ENCODE data around the gene CEP78.

CEP78 gene

DNA sequence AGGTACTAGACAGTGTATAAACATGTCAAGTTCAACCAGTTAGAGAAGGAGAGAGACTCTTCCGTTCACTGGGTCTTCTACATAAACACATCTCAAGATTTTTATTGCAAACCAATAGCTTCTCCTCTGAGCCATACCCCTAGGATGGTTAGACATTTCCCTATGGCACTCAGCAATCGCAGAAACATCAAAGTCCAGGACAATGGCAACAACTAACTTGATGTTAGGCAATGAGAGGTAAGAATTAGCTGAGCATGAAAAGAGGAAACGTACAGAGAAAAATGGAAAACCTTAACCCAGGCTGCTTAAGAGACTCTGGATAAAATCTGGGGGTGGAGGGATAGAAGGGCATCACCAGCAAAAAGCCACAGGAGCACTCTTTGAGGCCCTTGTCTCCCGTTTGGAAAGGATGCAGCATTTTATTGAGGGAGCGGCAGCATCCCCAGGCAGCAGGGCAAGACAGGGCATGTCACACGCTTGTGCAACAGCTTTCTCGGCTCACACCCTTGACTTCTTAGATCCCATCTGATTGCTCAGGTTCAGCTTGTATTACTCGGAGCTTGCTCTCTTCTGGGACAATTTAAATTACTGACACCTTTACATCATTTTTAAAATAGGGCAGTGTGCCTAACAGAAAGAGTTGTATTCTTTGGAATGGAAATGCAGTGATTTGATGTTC lies 52.5 kb downstream of the CEP78 start:
- no peak for DNase-seq

DNA sequence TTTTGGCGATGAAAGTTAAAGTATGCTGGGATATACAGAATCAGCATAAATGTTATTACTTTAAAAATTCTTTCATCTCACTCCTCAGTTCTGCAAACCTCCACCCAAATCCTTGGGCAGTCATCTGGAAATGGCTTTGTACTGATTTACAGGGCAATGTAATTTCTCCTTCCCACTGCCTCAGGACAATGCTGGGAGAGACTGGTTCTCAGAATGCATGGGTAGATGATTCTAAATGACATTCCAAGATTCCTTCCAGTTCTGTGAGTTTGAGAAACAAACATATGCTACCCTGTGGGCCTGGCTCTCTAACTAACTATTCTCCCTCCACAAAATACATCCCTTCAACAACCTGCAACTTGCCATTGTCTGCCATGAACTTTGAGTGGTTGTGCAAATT lies 53.6 kb downstream of the CEP78 start:
- no peak for DNase-seq

DNA sequence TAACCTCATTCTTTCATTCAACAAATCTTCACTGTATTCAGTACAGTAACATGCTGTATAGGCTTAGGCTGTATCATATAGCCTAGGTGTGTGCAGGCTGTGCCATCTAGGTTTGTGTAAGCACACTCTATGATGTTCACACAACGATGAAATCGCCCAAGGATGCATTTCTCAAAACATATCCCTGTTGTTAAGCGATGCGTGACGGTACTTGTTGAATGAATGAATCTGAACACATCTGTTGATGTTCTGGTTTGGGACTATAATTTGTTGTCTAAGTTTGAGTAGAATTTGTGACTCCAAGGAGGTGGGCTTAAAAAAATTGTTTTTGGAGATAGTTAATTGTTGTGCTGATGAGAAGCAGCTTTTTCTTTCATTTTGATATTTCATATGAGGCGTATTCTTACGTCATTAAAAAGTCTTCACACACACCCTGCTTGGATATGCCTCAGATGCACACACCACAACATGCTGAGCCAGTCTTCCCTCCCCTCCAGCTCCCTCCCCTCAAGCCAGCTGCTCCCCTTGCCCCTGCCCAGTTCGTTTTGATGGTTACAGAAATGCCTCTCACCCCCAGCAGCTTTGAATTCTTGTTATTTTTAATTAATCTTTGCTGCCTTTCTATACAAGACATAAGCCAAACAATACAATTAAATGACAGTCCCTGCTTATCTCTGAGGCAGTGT lies 55.5 kb downstream of the CEP78 start:
- no peak for DNase-seq

DNA sequence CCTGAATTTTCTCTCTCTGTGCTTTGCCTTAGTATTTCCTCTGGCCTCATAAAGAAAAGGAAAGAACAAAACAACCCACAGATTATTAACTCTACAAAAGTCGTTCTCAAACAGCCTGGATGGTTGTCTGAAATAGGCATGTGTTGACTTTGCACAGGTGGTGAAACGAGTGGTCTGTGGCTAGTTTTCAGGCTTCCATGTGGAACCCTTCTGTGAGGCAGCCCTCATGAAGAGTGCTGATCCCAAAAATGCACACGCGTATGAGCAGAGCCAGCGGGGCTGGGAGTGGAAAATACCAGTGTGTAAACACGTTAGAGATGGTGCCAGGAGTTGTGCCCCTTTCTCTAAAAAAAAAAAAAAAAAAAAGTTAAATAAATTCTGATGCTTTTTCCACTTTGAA lies 56.2 kb downstream of the CEP78 start:
- DNase-seq, result no peak

DNA sequence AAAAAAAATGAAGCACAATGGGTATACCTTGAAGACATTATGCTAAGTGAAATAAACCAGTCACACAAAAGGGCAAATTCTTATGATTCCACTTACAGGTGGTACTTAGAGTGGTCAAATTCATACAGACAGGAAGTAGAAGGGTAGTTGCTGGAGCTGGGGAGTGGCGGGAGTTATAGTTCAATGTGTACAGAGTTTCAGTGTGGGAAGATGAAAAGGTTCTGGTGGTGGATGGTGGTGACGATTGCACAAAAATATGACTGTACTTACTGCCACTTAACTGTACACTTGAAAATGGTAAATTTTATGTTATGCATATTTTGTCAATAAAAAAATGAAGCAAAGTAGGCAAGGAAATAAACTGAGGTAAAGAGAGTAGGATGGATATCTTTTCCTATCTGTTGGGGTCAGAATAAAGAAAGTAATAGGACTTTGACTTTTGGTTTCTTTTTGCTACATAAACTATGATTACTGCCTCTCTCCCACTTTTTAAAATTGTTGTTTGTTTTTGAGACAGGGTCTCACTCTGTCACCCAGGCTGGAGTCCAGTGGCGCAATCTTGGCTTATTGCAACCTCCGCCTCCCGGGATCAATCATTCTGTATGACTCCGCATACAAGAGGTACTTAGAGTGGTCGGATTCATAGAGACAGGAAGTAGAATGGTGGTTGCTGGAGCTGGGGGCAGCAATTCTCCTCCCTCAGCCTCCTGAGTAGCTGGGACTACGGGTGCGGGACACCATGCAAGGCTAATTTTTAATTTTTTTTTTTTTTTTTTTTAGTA lies 57.0 kb downstream of the CEP78 start:
- DNase-seq, result peak in 1 of 5 donors; percentile 37

DNA sequence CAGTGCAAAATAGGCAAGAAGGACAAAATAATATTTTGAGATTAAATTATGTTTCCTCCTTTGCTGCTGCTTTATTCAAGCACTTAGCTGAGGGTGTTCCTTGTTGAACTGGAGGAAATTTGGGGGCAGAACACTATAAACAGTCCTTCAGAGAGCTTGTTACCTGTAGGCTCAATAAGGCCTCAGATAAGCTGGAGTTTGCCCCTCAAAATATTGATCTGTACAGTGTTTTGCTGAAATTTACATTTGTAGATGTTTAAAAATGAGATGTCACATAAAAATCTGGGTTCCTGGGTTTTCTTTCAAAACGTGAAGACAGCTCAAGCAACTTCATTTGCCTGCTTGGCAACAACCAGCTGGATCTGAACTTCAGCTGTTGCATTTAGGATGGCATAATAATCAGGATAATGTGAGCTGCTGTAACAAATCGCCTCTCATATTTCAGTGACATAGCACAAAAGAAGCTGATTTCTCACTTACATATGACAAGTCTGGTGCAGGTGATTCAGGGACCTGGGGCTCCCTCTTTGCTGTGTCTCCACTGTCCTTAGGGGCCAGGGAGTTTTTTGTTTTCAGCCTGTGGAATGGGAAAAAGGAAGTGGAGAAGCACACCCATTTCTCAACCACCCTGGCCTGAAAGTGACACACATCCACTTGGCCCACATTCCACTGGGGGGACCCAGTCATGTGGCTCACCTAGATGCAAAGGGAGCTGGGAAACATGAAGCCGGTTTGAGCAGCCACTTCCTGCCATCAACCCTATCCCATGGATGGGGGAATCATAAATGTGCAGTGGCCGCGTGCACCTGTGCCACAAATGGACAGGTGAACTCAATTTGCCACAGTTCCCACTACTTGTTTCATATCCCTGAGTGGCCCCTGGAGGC lies 58.7 kb downstream of the CEP78 start:
- no peak for DNase-seq

DNA sequence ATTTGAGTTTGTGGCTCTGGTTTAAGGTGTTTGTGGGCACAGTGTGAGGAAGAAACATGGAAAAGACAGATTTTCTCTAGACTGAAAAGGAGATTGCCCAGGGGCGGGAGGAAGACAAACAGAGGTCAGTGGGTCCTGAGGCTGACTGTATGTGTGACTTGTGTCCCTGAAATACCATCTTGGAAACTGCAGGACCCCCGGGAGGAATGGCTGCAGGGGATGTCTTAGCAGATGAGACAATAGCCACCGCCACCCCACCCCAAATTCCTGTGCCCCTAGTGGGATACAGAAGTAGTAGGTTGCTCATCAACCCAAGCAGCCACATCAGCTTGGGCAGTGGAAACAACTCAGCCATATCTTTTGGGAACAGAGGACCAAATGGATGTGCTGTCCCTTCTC lies 59.3 kb downstream of the CEP78 start:
- DNase-seq, result no peak

DNA sequence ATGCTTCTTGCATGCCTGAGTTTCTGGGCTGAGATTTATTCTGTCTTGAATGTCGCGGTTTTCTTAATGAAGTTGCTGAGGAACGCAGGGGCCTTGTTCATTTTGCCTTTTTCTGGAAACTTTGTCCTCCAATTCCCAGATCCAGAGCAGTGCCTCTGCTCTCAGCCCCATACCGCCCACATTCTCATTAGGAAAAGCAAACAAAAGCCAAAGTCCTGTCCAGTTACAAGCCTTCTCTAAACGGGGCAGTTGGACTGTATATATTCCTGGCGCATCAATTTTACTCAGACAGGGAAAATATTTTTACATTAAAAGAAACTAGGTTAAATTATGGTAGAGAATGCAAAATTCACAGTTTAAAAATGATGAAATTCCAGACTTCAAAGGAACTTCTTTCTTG lies 59.9 kb downstream of the CEP78 start:
- DNase-seq, result no peak

DNA sequence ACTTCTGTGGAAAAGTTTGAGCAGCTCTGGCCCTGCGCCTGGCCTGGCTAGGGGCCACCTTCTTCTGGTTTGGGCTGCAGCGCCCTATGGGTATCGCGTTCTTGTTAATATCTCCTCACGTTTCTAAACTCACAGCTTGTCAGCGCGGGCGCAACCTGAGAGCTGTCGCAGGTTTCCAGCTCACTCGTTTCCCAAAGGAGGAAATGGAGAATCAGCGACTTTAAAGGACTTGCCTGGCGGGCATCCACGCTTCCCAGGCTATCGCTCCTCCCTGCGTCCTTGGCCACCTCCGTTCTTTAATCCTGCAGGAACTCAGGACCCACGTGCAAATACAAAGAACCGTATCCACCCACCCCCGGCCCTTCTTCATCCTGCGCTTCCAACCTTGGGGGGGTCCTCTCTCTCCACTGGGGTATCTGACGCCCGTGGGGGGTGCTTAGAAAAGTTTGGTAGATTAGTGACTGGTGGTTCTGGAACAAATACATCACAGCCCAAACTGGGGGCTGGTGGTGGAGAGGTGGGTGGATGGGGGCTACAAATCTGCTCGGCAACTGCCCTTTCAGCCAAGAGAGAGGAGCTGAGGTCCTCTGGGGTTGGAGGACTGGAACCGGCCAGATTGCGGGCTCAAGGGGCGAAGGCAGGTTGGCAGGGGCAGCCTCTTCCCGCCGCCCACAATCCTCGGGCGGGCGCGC lies 60.5 kb downstream of the CEP78 start:
- peak in 1 of 5 donors; percentile 29 for DNase-seq

DNA sequence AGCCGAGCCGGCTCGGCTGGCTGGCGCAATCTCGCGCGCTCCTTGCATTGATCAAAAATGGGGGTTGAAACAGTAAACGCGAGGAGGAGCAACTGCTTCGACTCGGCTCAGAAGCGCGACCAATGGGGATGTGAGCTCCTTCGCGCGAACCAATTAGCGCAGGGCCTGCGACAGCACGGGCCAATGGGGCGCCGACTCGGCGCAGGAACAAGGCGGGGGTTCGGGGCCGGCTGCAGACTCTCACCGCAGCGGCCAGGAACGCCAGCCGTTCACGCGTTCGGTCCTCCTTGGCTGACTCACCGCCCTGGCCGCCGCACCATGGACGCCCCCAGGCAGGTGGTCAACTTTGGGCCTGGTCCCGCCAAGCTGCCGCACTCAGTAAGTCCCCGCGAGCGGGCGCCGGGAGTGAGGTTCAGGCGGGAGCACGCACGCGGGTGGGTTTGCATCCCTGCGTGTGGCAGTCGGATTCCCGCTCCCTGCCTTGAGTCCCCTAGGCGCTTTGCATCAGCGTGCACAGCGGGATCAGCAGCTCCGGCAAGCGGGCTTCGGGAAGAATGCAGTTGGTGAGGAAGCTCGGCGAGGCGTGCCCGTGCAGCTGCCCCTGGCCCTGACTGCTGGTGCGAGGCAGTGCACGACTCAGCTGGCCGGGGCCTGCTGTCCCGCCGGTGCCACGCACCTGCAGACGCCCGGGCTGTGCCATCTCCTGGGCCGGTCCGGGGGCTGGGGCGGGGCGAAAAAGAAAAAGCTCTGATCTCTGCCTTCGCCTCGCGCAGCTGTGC lies 61.2 kb downstream of the CEP78 start, which contains the start of gene PSAT1:
TSS of gene PSAT1 (plus strand) at position 233 of the 779 bp plus-strand sequence. CDS start at position 319, 86 bp downstream.
- peak; percentile 70 to 98 (median 81) for DNase-seq

DNA sequence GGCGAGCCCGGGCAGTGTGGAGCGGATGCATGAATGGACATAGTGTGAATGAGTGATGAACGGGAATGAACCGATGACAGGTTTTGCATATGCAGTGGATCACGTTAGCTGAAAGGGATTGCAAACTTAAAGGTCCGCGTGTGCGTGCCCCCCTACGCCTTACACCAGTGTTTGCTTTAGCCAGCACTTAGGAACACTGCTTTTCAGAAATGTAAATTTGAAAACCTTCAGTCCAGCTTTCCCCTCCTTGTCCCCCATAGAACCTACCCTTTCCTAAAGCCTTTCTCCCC lies 61.7 kb downstream of the CEP78 start:
- DNase-seq, result no peak

DNA sequence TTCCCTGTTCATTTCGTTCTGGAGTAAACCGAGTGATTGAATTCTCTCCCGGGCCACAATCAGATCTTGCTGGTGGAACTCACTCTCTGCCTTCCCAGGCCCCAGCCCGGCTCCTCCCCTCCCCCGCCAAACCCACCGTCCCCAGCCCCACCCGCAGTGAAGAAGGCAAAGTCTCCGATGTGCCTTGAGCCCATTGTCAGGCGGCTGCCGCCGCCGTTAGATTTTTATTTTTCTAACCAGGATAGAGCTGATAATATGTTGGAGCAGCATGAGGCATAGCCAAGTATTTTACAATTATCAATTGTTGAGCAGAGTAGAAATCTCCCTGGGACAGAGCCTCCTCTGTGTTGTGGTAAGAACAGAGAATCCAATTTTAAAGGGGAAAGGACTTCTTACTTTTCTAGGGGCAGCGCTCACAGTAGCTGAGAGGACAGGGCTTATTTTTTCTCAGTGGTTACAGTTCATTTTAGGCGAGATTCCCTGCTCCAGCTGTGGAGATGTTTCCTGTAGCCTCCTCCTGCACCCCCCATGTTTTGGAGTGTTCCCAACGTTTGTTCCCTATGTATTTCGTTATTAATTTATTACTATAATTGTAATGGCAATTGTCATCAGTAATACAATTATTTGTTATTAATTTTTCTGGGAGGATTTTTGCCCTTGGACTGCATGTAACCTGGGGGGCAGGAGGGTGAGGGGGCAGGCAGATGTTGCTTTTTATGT lies 62.3 kb downstream of the CEP78 start:
- DNase-seq, result no peak

DNA sequence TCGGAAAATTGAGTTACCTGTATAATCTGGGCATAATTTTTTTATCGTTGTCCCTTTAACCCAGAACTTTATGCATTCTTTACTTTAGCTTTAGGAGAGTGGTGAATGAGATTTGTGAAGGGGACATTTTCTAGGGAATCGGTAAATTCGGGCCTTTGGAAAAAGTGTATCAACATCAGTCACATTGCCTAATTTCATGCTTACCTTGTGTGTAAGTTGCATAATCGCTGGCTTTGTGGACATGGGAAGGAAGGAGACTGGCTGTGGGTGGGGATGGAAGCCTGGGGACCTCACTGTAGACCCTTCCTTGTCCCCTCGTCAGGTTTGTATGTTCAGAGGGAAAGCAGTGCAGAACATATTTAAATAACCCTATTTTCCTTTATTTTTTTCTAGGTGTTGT lies 64.3 kb downstream of the CEP78 start:
- DNase-seq, result no peak

DNA sequence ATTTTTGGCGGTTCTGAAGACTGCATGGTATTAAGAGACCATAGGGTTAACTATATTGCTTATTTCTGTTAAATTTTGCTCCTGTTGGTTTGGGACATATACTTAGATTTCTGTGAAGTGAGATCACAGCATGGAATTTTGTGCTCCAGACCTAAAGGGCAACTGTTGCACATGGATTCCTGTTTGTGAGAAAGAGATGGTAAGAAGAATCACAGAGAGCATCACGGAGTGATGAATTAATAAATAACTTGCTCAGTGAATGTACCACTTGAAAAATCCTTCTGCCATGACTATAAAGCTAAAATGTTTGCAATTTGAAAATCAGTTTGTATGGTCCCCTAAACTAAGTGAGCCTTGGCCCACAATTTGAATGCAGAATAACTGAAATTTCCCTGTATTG lies 65.6 kb downstream of the CEP78 start:
- DNase-seq, result no peak

DNA sequence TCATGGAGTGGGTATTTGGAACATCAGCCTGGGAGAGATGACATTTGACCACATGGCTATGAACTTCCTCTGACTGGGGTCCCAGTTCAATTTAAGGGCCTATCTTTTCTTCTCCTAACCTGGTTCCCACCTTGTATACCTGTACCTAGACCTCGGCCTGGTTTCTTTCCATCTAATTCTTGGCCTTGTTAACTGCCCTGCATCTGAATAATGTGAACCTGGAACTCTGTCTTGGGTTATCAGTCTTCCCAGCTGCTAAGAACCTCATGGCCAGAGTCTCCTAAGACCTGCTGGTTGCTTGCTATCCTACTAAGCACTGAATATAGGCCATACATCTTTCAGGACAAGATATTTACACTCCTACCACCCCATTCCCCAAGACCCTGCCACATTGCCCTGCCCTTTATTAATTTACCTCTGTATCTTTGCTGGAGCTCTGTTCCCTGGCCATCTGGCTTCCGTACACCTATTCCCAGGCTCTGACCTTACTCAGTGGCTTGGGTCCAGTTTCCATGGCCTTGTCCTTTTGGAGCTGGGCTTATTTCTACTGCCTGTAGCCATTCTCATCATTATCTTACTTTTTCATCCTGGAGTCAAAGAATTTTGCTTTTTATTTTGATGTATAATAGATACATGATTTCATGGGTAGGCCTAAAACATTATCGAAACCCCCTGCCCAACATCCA lies 67.6 kb downstream of the CEP78 start:
- DNase-seq, result no peak

DNA sequence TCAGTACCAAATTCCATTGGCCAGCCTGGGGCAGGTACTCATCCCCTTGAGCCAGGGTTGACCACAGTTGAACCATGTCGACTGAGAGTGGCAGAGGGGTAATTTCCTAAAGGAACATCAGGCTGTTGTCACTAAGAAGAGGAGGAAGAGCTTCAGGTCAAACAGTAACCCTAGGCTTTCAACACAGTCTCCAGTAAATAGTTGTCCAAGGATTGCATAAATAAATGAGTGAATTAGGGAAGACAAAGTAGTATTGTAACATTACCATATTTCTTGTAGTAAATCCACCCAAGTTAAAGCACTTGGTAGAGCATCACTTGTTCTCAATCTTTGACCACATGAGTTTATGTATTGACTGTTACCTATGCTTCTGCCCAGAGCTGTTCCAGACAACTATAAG lies 68.5 kb downstream of the CEP78 start:
- DNase-seq, result no peak

DNA sequence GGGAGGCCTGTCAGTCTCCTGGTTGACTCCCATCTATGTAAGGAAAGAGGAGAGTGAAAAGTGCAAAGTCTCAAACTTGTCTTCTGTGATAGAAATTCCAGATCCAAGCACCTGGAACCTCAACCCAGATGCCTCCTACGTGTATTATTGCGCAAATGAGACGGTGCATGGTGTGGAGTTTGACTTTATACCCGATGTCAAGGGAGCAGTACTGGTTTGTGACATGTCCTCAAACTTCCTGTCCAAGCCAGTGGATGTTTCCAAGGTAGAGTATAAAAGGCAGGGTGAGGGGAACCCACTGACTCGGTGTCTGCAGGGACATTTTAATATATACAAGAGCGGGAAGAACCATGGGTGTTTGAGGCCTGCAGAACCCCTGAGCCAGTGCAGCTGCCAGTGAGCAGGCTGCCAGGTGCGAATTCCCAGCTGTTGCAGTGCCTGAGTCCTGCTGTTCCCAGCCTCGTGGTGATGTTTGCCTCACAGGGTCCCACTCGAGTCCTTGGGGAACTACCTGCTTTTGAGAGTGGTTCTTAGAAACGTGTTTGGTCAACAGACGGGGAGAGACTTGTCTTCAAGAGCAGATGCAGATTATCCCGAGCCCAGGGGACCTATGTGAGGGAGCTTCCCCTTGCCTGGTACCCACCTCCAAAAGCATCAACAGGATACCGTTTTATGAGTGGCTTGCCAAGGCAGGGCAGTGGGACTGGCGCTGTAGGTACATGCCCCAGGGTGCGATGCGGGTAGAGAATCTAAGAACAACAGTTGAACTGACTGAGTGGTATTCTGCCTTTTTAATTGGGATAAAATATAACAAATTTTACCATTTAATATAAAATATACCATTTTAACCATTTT lies 70.6 kb downstream of the CEP78 start:
- no peak for DNase-seq

DNA sequence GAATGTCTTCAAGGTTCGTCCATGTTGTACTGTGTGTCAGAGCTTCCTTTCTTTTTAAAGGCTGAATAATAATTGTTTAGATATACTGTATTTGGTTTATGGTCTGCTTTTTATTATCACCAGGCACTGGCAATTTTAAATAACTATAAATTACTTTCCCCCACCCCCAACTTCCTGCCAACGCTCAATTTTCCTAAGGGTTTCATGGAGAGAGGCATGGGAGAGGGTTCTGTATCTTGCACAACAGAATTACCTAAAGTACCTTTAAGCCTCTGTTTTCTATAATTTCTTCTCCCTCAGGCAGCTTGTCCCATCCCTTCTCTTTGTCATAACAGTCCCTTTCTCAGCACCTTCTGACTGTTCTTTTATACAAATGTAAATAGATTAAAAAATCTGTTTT lies 71.5 kb downstream of the CEP78 start:
- DNase-seq, result no peak

DNA sequence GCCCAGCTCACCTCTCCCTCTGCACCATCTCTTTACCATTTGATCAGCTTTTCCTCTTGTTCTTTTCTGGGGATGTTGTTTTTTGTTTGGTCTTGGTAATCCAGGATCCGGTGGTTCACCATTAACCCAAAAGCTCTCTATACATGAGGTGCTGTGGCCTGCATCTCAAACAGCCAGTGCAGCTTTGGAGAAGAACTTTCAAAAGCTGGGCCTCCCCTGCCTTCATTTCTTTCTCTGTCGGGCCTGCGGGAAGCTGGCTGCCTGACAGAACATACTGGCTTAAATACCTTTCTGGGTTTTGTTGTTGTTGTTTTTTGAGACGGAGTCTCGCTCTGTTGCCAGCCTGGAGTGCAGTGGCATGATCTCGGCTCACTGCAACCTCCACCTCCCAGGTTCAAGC lies 73.2 kb downstream of the CEP78 start:
- DNase-seq, result no peak

Measured in T-helper 1 cell (primary cell).